ENCODE measurements around the gene RALGPS1. TPM values are rescaled to one million over a fixed set of nuclear protein-coding genes. Genes with fewer than 3 reads are reported as not detected.

The RALGPS1 gene
- total and polyA plus RNA-seq, 10 donors, result 2.5 to 27.3 (median 14.1) TPM

DNA sequence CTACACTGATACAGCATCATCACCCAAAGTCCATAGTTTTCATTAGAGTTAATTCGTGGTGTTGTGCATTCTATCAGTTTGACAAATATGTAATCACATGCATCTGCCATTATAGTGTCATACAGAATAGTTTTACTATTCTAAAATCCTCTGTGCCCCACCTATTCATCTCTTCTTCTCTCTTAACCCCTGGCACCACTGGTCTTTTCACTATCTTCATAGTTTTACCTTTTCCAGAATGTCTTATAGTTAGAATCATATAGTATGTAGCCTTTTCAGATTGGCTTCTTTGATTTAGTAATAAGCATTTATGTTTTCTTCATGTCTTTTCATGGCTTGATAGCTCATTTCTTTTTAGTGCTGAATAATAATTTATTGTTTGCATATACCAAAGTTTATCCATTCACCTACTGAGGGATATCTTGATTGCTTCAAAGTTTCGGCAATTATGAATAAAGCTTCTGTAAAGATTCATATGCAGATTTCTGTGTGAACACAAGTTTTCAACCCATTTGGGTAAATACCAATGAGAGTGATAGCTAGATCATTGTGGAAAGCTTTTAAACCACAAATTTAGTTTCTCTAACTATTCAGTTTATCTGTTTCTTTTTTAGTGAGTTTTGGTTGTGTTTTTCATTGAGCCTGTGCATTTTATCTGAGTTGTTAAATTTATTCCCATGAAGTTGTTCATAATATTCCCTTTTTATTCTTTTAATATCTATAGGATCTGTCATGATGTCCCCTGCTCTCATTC lies 84.9 kb downstream of the RALGPS1 start:
- Histone ChIP-seq H3K27ac (no peak overlapping the region), H3K27me3 (replicated peaks in 1 of 7) (no peaks in the 10 kb centered on the region), H3K4me1 (no peaks in the 10 kb centered on the region), H3K4me3 (no peak overlapping the region), H3K36me3 (no peaks in the 10 kb centered on the region), H3K9me3 (no peaks in the 10 kb centered on the region)
- DNase-seq, result no peak
- whole genome bisulfite sequencing, 5 donors, result 79 to 87% (median 86%) methylated on average over 2 of the region's 2 CpGs
- TF ChIP-seq POLR2A (IDR thresholded peaks at IDR 0.05) (no peak), POLR2AphosphoS5 (IDR thresholded peaks at IDR 0.05) (no peak)
- TF ChIP-seq, protein P1, sequence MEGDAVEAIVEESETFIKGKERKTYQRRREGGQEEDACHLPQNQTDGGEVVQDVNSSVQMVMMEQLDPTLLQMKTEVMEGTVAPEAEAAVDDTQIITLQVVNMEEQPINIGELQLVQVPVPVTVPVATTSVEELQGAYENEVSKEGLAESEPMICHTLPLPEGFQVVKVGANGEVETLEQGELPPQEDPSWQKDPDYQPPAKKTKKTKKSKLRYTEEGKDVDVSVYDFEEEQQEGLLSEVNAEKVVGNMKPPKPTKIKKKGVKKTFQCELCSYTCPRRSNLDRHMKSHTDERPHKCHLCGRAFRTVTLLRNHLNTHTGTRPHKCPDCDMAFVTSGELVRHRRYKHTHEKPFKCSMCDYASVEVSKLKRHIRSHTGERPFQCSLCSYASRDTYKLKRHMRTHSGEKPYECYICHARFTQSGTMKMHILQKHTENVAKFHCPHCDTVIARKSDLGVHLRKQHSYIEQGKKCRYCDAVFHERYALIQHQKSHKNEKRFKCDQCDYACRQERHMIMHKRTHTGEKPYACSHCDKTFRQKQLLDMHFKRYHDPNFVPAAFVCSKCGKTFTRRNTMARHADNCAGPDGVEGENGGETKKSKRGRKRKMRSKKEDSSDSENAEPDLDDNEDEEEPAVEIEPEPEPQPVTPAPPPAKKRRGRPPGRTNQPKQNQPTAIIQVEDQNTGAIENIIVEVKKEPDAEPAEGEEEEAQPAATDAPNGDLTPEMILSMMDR (IDR thresholded peaks at IDR 0.05 in 8 of 11, conservative IDR thresholded peaks at IDR 0.05 in 3 of 11), result no peak
- intact Hi-C loops (cut with DNase I; ENCODE audit: low total_unique reads), result no loop called here

- no peaks in the 10 kb centered on the region for H3K36me3 ChIP-seq
- H3K9me3 ChIP-seq, result no peaks in the 10 kb centered on the region
- H3K4me1 ChIP-seq, result no peaks in the 10 kb centered on the region
- 48 to 56% (median 51%) methylated on average over 3 of the region's 3 CpGs for WGBS, 5 donors
- peak overlapping the region in 1 of 8 donors; percentile 10 for H3K27ac ChIP-seq
- no peak for DNase-seq
- no peaks in the 10 kb centered on the region for H3K27me3 ChIP-seq (replicated peaks in 1 of 7)
- no peak overlapping the region for H3K4me3 ChIP-seq
- intact Hi-C loops (cut with DNase I; ENCODE audit: low total_unique reads), result no loop called here
- TF ChIP-seq POLR2A (IDR thresholded peaks at IDR 0.05), result no peak
- TF ChIP-seq POLR2AphosphoS5 (IDR thresholded peaks at IDR 0.05), result no peak
- TF ChIP-seq, protein P1 (IDR thresholded peaks at IDR 0.05 in 8 of 11, conservative IDR thresholded peaks at IDR 0.05 in 3 of 11), result no peak
These were observed 90.6 kb downstream of the RALGPS1 start for GRCh38 chr9:127004946-127005769.

DNA sequence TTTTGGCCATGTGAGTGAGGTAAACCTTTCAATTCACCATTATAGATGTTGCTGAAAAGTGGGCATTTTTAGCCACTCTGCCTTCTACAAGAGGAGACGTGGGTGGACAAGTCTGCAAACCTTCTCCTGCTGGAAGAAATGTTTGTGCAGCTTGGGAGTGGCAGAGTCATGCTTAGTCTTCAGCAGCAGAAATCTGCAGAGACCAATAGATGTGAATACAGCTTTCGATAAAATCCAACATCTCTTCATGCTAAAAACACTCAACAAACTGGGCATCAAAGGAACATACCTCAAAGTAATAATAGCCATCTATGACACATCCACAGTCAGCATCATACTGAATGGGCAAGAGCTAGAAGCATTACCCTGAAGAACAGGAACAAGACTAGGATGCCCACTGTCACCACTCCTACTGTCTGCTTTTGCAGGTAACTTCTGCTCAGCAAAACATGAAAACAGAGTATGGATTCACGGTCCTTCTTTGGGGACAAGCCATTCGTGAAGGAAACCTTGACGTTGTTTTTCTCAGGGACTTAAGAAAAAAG lies 91.3 kb downstream of the RALGPS1 start:
- intact Hi-C loops (cut with DNase I; ENCODE audit: low total_unique reads), result no loop called here

More for the DNA sequence above, 91.3 kb downstream of the RALGPS1 start:
- H3K4me1 ChIP-seq, result no peaks in the 10 kb centered on the region
- no peaks in the 10 kb centered on the region for H3K27me3 ChIP-seq (replicated peaks in 1 of 7)
- no peak overlapping the region for H3K4me3 ChIP-seq
- no peak for DNase-seq
- H3K36me3 ChIP-seq, result no peaks in the 10 kb centered on the region
- WGBS, 5 donors, result 91 to 96% (median 92%) methylated on average over 5 of the region's 5 CpGs
- H3K9me3 ChIP-seq, result no peaks in the 10 kb centered on the region
- TF ChIP-seq, protein P1 (IDR thresholded peaks at IDR 0.05 in 8 of 11, conservative IDR thresholded peaks at IDR 0.05 in 3 of 11), result no peak
- TF ChIP-seq POLR2A (IDR thresholded peaks at IDR 0.05) (no peak), POLR2AphosphoS5 (IDR thresholded peaks at IDR 0.05) (no peak)
- H3K27ac ChIP-seq, result no peak overlapping the region
